Endothelial cell of umbilical vein (primary cell): ENCODE results near the gene SH3D19. TPM values are rescaled to one million over a fixed set of nuclear protein-coding genes. Genes with fewer than 3 reads are reported as not detected.

Experiments used
- BruUV-seq: library from RNA; stranded (reverse); fragments of 400-500 nt; replicated peaks from 2 replicates; lab custom pipeline; 2021; lab: Mats Ljungman, UMichigan
- CTCF ChIA-PET: fragments of 300-600, 350-600 bp; sonication (Branson Sonifier 250); formaldehyde crosslinking; loops from one replicate; lab custom pipeline; 2021; ENCODE audit warnings: antibody characterized with exemption, inconsistent platforms; lab: Charles Lee
- POLR2A ChIA-PET: fragments of 300-600, 350-600 bp; sonication (Branson Sonifier 250); formaldehyde crosslinking; loops from one replicate; lab custom pipeline; 2021; ENCODE audit warnings: antibody characterized with exemption, inconsistent platforms; lab: Charles Lee
- DNase-seq: peaks from one replicate; pipeline ENCODE4 v3.0.0-alpha.2; 2011; ENCODE audit warnings: low read depth, low spot score
- FAIRE-seq: peaks from 2 replicates; lab custom pipeline; 2011; peaks lifted over from hg19 to GRCh38; lab: Jason Lieb, UNC
- H2AFZ ChIP-seq: 2 replicates; pipeline ENCODE4 v1.6.0; 2012; ENCODE audit warnings: low read depth, low read length, control low read depth, inconsistent platforms
- H3K27ac ChIP-seq: 2 replicates; pipeline ENCODE4 v1.5.1; 2011; ENCODE audit warnings: low read depth, mild to moderate bottlenecking, control low read depth, low read length, moderate library complexity; ENCODE audit not compliant: insufficient read depth
- H3K27me3 ChIP-seq, 2 experiments: 2 replicates each; pipeline versions ENCODE4 v1.6.0 to v1.6.1; 2011; ENCODE audit warnings: low read length in 2 of 2, mixed read lengths in 1 of 2; ENCODE audit not compliant: control insufficient read depth in 2 of 2, insufficient read depth in 2 of 2
- H3K36me3 ChIP-seq, 2 experiments: 2 replicates in 1 of 2; 3 replicates in 1 of 2; pipeline ENCODE4 v1.5.1; 2011; ENCODE audit warnings: low read length in 2 of 2, mild to moderate bottlenecking in 1 of 2, moderate library complexity in 1 of 2; ENCODE audit not compliant: control insufficient read depth in 2 of 2, insufficient read depth in 2 of 2; ENCODE audit errors: extremely low read depth in 1 of 2
- H3K4me1 ChIP-seq: 3 replicates; pipeline ENCODE4 v1.5.1; 2011; ENCODE audit warnings: mild to moderate bottlenecking, low read length; ENCODE audit not compliant: control insufficient read depth, insufficient read depth; ENCODE audit errors: extremely low read depth
- H3K4me2 ChIP-seq: 2 replicates; pipeline ENCODE4 v1.6.1; 2011; ENCODE audit warnings: low read length, control low read depth, mixed read lengths; ENCODE audit not compliant: insufficient read depth
- H3K4me3 ChIP-seq, 3 experiments: fragments of 200-600 bp in 1 of 3; sonication (generic), shearing (Covaris generic) in 1 of 3; replicated peaks in 1 of 3; 2 replicates each; pipeline ENCODE4 v1.5.1; 2011 to 2016; ENCODE audit warnings: control low read depth in 3 of 3, low read length in 3 of 3, mild to moderate bottlenecking in 2 of 3, inconsistent platforms in 1 of 3, low read depth in 1 of 3, moderate library complexity in 1 of 3; ENCODE audit not compliant: insufficient read depth in 1 of 3
- H3K79me2 ChIP-seq: 2 replicates; pipeline ENCODE4 v1.6.0; 2012; ENCODE audit warnings: low read length, inconsistent platforms; ENCODE audit not compliant: control insufficient read depth, insufficient read depth
- H3K9ac ChIP-seq: replicated peaks from 2 replicates; pipeline ENCODE3; 2011; ENCODE audit warnings: low read length, control low read depth; ENCODE audit not compliant: insufficient read depth; ENCODE audit errors: extremely low read depth
- H3K9me1 ChIP-seq: replicated peaks from 3 replicates; pipeline ENCODE4 v1.6.0; 2011; ENCODE audit warnings: mild to moderate bottlenecking, low read length; ENCODE audit not compliant: control insufficient read depth, insufficient read depth; ENCODE audit errors: extremely low read depth
- H3K9me3 ChIP-seq: replicated peaks from 2 replicates; pipeline ENCODE4 v1.5.1; 2012; ENCODE audit warnings: low read length, inconsistent platforms; ENCODE audit not compliant: control insufficient read depth, insufficient read depth
- H4K20me1 ChIP-seq: replicated peaks from 2 replicates; pipeline ENCODE3; 2011; ENCODE audit warnings: mild to moderate bottlenecking, low read length; ENCODE audit not compliant: control insufficient read depth, insufficient read depth; ENCODE audit errors: extremely low read depth
- EZH2 ChIP-seq: IDR thresholded peaks from 2 replicates; pipeline ENCODE4 v1.6.1; 2012; ENCODE audit warnings: borderline replicate concordance, low read depth, mild to moderate bottlenecking, moderate library complexity, low read length, inconsistent platforms; ENCODE audit not compliant: severe bottlenecking
- FOS ChIP-seq: IDR thresholded peaks from 2 replicates; pipeline ENCODE4 v1.6.1; 2011; ENCODE audit warnings: mild to moderate bottlenecking, low read length, moderate library complexity, borderline replicate concordance; ENCODE audit not compliant: insufficient read depth
- GATA2 ChIP-seq: IDR thresholded peaks from 2 replicates; pipeline ENCODE4 v1.7.0; 2011; ENCODE audit warnings: low read depth, mild to moderate bottlenecking, moderate library complexity, mixed read lengths, low read length; ENCODE audit not compliant: insufficient read length, insufficient read depth
- JUN ChIP-seq: IDR thresholded peaks from 2 replicates; pipeline ENCODE4 v1.6.1; 2011; ENCODE audit warnings: borderline replicate concordance, low read depth; ENCODE audit not compliant: insufficient read length, insufficient read depth
- MAX ChIP-seq: IDR thresholded peaks from 2 replicates; pipeline ENCODE4 v1.6.1; 2011; ENCODE audit not compliant: insufficient read depth, insufficient read length
- MYC ChIP-seq: IDR thresholded peaks from one replicate; pipeline ENCODE4 v1.6.1; 2011; ENCODE audit warnings: mild to moderate bottlenecking, low read depth, low read length
- POLR2A ChIP-seq: IDR thresholded peaks from 2 replicates; pipeline ENCODE4 v1.6.1; 2012; ENCODE audit warnings: low read depth, mild to moderate bottlenecking, control low read depth, low read length
- POLR2AphosphoS5 ChIP-seq: IDR thresholded peaks from 2 replicates; pipeline ENCODE4 v1.6.1; 2012; ENCODE audit warnings: low read depth, mild to moderate bottlenecking, control low read depth, low read length, moderate library complexity; ENCODE audit not compliant: insufficient read depth
- dilution Hi-C: fragments of 300-500 bp; cut with MboI; formaldehyde crosslinking; loops from one replicate; pipeline ENCODE4 v1.15.0; 2019; ENCODE audit warnings: low sequenced_read_pairs; ENCODE audit not compliant: extremely low pct_ligation_motif_present
- intact Hi-C: fragments of 100-400 bp; cut with micrococcal nuclease; formaldehyde crosslinking; loops from one replicate; pipeline ENCODE4 v1.10.0; 2022
- polyA plus RNA-seq, 4 experiments: library from polyadenylated mRNA; depleted of rRNA in 3 of 4; stranded (reverse) in 3 of 4; unstranded in 1 of 4; fragments of >200 nt; gene quantifications; 2 replicates each; pipeline versions ENCODE4 v1.2.1 to v1.2.3, GENCODE V29; 2011 to 2012; ENCODE audit warnings: missing spikeins in 1 of 4
- total RNA-seq: library from RNA; stranded (reverse); gene quantifications from 2 replicates; pipeline ENCODE4 v1.2.3, GENCODE V29; 2021

SH3D19 gene
- total and polyA plus RNA-seq, 2 donors (not counting 3 experiments of a cell fraction or from before 2014, with no cell fraction given): 37.5 to 92.8 TPM

GRCh38 chr4:151129796-151130195, 195.6 kb downstream of the SH3D19 start:
- peak; percentile 86 for FAIRE-seq
- ChIA-PET CTCF (interaction anchor here (0.9 kb wide), 2 partner anchors 12 to 233 kb away, joined by 3 read pairs; no protein-coding TSS in a partner anchor), POLR2A (no interaction called here)
- H3K79me2 ChIP-seq: no peaks in the 10 kb centered on the region
- H3K9ac ChIP-seq: no peak overlapping the region
- no peaks in the 10 kb centered on the region for H4K20me1 ChIP-seq
- dilution Hi-C loops: no loop called here
- H3K4me3 ChIP-seq: no peak overlapping the region
- peak overlapping the region; percentile 73 for H3K27ac ChIP-seq
- H3K27me3 ChIP-seq: no peaks in the 10 kb centered on the region
- TF ChIP-seq GATA2: peak; percentile 80
- TF ChIP-seq POLR2A: peak; percentile 35
- peak; percentile 49 for TF ChIP-seq POLR2AphosphoS5
- peak; percentile 92 for TF ChIP-seq JUN
- TF ChIP-seq FOS: peak; percentile 56
- TF ChIP-seq EZH2: no peak
- no peak for TF ChIP-seq MYC
- TF ChIP-seq MAX: no peak
- H3K9me3 ChIP-seq: no peaks in the 10 kb centered on the region
- H3K4me1 ChIP-seq: peaks cover 19% of the 10 kb centered on the region
- no peak overlapping the region for H2AFZ ChIP-seq
- intact Hi-C loops: loop anchor here (2.0 kb wide), 1 partner anchor 97 kb away; no protein-coding TSS in a partner anchor
- peak overlapping the region; percentile 9 for H3K4me2 ChIP-seq
- BruUV-seq: no TSS peak
- peak; percentile 78 for DNase-seq
- no peaks in the 10 kb centered on the region for H3K9me1 ChIP-seq
- H3K36me3 ChIP-seq: peaks cover 17 to 20% of the 10 kb centered on the region in 2 experiments
